Measurements from ENCODE around the gene GUCA1C.

GUCA1C gene

GRCh38 chr3:108877901-108878300 is 75.8 kb downstream of the GUCA1C start:
- WGBS (ENCODE audit: insufficient coverage, insufficient read length) = no CpG with 5 or more reads among the region's 1 CpG
- H3K27me3 ChIP-seq (ENCODE audit: control insufficient read depth, insufficient read depth, low read length) = no peaks in the 10 kb centered on the region
- no peak overlapping the region for H3K4me3 ChIP-seq (ENCODE audit: low read length)
- no peak for DNase-seq (ENCODE audit: low read depth, low spot score)
- no peak overlapping the region for H3K27ac ChIP-seq (ENCODE audit: low read length)
- H3K4me1 ChIP-seq (ENCODE audit: control insufficient read depth, insufficient read depth, low read length) = no peaks in the 10 kb centered on the region
- H3K9me3 ChIP-seq (ENCODE audit: control insufficient read depth, insufficient read depth, low read length) = no peaks in the 10 kb centered on the region
- H3K36me3 ChIP-seq (ENCODE audit: control insufficient read depth, insufficient read depth, low read length) = no peaks in the 10 kb centered on the region

- no peak for DNase-seq (ENCODE audit: low read depth, low spot score)
- Histone ChIP-seq H3K27me3 (ENCODE audit: control insufficient read depth, insufficient read depth, low read length) (no peaks in the 10 kb centered on the region), H3K4me3 (ENCODE audit: low read length) (no peak overlapping the region), H3K27ac (ENCODE audit: low read length) (no peak overlapping the region), H3K4me1 (ENCODE audit: control insufficient read depth, insufficient read depth, low read length) (0 out of 2 replicates have a peak, but pooled peaks cover 2% of the 10 kb centered on the region), H3K9me3 (ENCODE audit: control insufficient read depth, insufficient read depth, low read length) (no peaks in the 10 kb centered on the region), H3K36me3 (ENCODE audit: control insufficient read depth, insufficient read depth, low read length) (no peaks in the 10 kb centered on the region)
- no CpG with 5 or more reads among the region's 6 CpGs for WGBS (ENCODE audit: insufficient coverage, insufficient read length)
Observed at GRCh38 chr3:108863799-108864135, 89.9 kb downstream of the GUCA1C start.

- H3K9me3 ChIP-seq (ENCODE audit: control insufficient read depth, insufficient read depth, low read length) = no peaks in the 10 kb centered on the region
- H3K4me3 ChIP-seq (ENCODE audit: low read length) = no peak overlapping the region
- no peak overlapping the region for H3K27ac ChIP-seq (ENCODE audit: low read length)
- no CpG with 5 or more reads among the region's 7 CpGs for WGBS (ENCODE audit: insufficient coverage, insufficient read length)
- no peaks in the 10 kb centered on the region for H3K36me3 ChIP-seq (ENCODE audit: control insufficient read depth, insufficient read depth, low read length)
- H3K4me1 ChIP-seq (ENCODE audit: control insufficient read depth, insufficient read depth, low read length) = 0 out of 2 replicates have a peak, but pooled peaks cover 2% of the 10 kb centered on the region
- DNase-seq (ENCODE audit: low read depth, low spot score) = no peak
- H3K27me3 ChIP-seq (ENCODE audit: control insufficient read depth, insufficient read depth, low read length) = no peaks in the 10 kb centered on the region
Observed at GRCh38 chr3:108862865-108863798, 90.5 kb downstream of the GUCA1C start.

- DNase-seq (ENCODE audit: low read depth, low spot score) = no peak
- no peaks in the 10 kb centered on the region for H3K27me3 ChIP-seq (ENCODE audit: control insufficient read depth, insufficient read depth, low read length)
- no peaks in the 10 kb centered on the region for H3K36me3 ChIP-seq (ENCODE audit: control insufficient read depth, insufficient read depth, low read length)
- H3K4me1 ChIP-seq (ENCODE audit: control insufficient read depth, insufficient read depth, low read length) = 0 out of 2 replicates have a peak, but pooled peaks cover 2% of the 10 kb centered on the region
- no peaks in the 10 kb centered on the region for H3K9me3 ChIP-seq (ENCODE audit: control insufficient read depth, insufficient read depth, low read length)
- no CpG with 5 or more reads among the region's 1 CpG for WGBS (ENCODE audit: insufficient coverage, insufficient read length)
- H3K27ac ChIP-seq (ENCODE audit: low read length) = no peak overlapping the region
- no peak overlapping the region for H3K4me3 ChIP-seq (ENCODE audit: low read length)
Observed at GRCh38 chr3:108861401-108861800, 92.3 kb downstream of the GUCA1C start.

Measured in iPS DF 6.9 (cell line).